Peyer's patch (tissue), 4 donors: ENCODE results near the gene PYDC1.

Source experiments
- CTCF ChIP-seq, 6 experiments: fragments of 450-650 bp in 4 of 6; fragments of 200-600 bp in 2 of 6; sonication (generic) in 1 of 6; IDR thresholded peaks; one replicate each; pipeline ENCODE4 v1.5.1; 2017 to 2019; ENCODE audit warnings: antibody characterized with exemption in 6 of 6, mild to moderate bottlenecking in 3 of 6, moderate library complexity in 1 of 6
- POLR2A ChIP-seq, 2 donors: fragments of 450-650 bp; IDR thresholded peaks; one replicate each; pipeline ENCODE4 v1.5.1; 2017; ENCODE audit warnings: antibody characterized with exemption in 2 of 2, mild to moderate bottlenecking in 2 of 2, moderate library complexity in 2 of 2

GRCh38 chr16:31221357-31222160, 4.6 kb upstream of the PYDC1 start:
- TF ChIP-seq CTCF (IDR thresholded peaks at IDR 0.05), result no peak
- TF ChIP-seq POLR2A (IDR thresholded peaks at IDR 0.05), result no peak
